Measurements from ENCODE around the gene MMD2.

Gene MMD2

GRCh38 chr7:4957847-4958476 is 1.0 kb downstream of the MMD2 start:
- no peak for DNase-seq

- DNase-seq = no peak
These were observed 6.9 kb downstream of the MMD2 start for GRCh38 chr7:4951903-4952636.

- DNase-seq = no peak
These were observed 7.7 kb downstream of the MMD2 start for GRCh38 chr7:4951304-4951703.

- no peak for DNase-seq
These were observed 10.6 kb downstream of the MMD2 start for GRCh38 chr7:4948402-4948801.

GRCh38 chr7:4945949-4946348 is 13.0 kb downstream of the MMD2 start:
- DNase-seq = no peak

- no peak for DNase-seq
These were observed 14.0 kb downstream of the MMD2 start for GRCh38 chr7:4944939-4945338.

GRCh38 chr7:4943297-4943696 is 15.7 kb downstream of the MMD2 start:
- no peak for DNase-seq

- DNase-seq = no peak
These were observed 18.8 kb downstream of the MMD2 start for GRCh38 chr7:4939971-4940728.

- no peak for DNase-seq
These were observed 21.6 kb downstream of the MMD2 start for GRCh38 chr7:4937411-4937810.

GRCh38 chr7:4934419-4935025 is 24.5 kb downstream of the MMD2 start:
- DNase-seq = no peak

GRCh38 chr7:4931943-4932342 is 27.0 kb downstream of the MMD2 start:
- DNase-seq = peak; percentile 11

GRCh38 chr7:4929005-4929404 is 30.0 kb downstream of the MMD2 start:
- DNase-seq = no peak

- no peak for DNase-seq
These were observed 30.5 kb downstream of the MMD2 start for GRCh38 chr7:4928445-4928844.

GRCh38 chr7:4919969-4920766 is 38.8 kb downstream of the MMD2 start:
- peak; percentile 1 for DNase-seq

GRCh38 chr7:4916113-4916512 is 42.9 kb downstream of the MMD2 start:
- no peak for DNase-seq

- DNase-seq = no peak
These were observed 47.7 kb downstream of the MMD2 start for GRCh38 chr7:4911111-4911828.

GRCh38 chr7:4906682-4907081 is 52.3 kb downstream of the MMD2 start:
- DNase-seq = no peak

- DNase-seq = no peak
These were observed 53.8 kb downstream of the MMD2 start for GRCh38 chr7:4905171-4905570.

GRCh38 chr7:4904346-4904745 is 54.6 kb downstream of the MMD2 start:
- no peak for DNase-seq

- no peak for DNase-seq
These were observed 63.2 kb downstream of the MMD2 start for GRCh38 chr7:4895766-4896165.

GRCh38 chr7:4894482-4894881 is 64.5 kb downstream of the MMD2 start:
- no peak for DNase-seq

- DNase-seq = no peak
These were observed 65.0 kb downstream of the MMD2 start for GRCh38 chr7:4893929-4894475.

All from NCI-H2029 treated with DMSO at 0.1 percent for 48 hours (cell line).